GM19193 (cell line): ENCODE results near the gene SUMO3.

Source experiments
- POLR2A ChIP-seq: IDR thresholded peaks from 4 replicates; pipeline ENCODE4 v1.6.1; 2011; ENCODE audit not compliant: insufficient read depth, insufficient read length; ENCODE audit errors: extremely low read depth

SUMO3 gene

DNA sequence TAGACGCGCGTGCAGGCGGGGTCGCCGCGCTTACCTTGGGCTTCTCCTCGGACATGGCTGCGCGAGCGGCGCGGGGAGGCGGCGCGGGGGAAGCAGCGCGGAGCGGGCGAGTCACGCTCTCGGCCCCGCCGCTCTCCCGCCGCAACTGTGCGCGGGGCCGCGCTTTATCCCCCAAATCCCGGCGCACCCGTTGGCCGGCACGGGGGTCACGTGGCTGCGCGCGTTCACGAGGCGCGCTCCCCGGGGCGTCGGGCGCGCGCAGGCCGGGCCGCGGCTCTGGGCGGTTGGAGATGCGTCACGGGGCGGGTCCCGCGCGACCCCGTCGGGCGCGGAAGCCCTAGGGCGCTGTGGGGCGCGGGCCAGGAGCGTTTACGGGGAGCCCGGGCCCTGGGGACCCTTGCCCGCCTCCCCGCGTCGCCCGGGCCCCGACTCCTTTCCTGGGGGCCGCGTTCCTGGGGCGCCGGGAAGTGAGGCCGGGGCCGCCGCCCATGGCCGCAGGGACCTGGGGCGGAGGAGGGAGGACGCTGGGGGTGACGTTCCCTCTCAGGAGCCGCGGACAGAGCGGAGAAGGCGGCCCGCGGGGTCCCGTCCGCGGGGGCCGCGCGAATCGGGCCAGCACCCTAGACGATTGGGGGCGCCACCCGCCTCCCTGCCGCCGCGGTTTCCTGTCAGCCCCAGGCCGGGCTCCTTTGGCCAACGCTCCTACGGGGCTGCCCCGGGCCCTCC lies at the start of gene SUMO3:
Gene SUMO3 (minus strand): TSS at position 149 of the 726 bp plus-strand sequence. CDS start 94 bp downstream, at position 55.
- peak; percentile 73 for TF ChIP-seq POLR2A

DNA sequence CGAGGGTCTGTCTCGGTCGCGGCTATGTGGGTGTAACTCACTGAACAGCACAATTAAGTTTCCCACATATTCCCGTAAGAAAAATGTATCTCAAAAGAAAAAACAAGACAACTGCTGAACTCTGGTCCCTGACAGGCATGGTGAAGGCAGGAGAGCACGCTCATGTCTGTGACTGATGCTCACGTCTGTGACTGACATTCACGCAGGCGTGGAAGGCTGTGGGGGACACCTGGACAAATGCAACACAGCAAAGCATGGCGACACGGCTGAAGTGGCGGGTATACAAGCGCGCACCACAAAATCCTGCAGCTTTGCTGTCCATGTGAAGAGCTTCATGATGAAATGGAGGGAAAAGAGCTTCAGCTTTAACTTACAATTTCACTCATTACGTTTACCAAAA lies 49.6 kb upstream of the SUMO3 start:
- TF ChIP-seq POLR2A, result no peak

DNA sequence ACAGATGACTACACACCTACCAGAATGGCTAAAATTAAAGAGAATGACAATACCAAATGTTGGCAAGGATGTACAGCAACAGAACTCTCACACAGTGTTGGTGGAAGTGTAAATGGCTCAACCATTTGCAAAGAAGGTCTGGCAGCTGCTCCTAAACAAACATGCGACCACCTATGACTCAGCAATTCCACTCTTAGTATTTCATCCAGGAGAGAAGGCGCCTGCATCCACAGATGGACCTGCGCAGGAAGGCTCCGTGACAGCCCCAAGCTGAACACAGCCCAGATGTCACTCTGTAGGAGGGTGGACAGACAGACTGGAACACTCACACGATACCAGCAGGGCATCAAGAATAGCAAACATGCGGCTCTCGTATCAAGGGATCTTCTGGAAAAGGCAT lies 48.9 kb upstream of the SUMO3 start:
- TF ChIP-seq POLR2A, result no peak

DNA sequence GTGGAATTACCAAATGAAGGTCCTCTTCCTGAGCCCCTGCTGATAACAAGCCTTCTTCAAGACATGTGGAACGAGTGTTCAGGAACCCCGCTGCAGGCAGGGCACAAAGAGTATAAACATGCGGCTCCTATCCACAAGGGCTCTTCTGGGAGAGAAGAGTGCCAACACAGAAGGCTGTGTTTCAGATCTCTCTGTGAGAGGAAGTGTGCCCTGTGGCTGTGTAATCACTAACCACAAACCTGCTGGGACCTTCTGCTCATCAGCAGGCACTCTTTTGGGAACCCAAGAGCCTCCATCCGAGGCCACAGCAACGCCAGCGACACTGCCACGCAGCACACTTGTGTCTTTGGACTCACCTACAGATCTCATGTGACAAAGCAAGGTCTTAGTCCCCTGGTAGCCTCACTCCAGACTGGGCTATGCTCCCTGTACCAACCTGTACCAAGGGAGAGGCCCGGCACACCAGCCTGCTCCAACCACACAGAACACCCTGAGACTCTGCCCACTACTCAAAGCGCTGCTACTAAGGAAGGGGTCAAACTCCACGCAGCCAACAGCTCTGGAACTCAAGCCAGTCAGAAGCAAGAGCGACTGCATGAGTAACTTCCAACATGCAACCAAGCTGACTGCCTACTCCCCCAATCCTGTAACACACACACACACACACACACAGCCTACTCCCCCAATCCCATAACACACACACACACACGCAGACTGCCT lies 47.9 kb upstream of the SUMO3 start:
- no peak for TF ChIP-seq POLR2A

DNA sequence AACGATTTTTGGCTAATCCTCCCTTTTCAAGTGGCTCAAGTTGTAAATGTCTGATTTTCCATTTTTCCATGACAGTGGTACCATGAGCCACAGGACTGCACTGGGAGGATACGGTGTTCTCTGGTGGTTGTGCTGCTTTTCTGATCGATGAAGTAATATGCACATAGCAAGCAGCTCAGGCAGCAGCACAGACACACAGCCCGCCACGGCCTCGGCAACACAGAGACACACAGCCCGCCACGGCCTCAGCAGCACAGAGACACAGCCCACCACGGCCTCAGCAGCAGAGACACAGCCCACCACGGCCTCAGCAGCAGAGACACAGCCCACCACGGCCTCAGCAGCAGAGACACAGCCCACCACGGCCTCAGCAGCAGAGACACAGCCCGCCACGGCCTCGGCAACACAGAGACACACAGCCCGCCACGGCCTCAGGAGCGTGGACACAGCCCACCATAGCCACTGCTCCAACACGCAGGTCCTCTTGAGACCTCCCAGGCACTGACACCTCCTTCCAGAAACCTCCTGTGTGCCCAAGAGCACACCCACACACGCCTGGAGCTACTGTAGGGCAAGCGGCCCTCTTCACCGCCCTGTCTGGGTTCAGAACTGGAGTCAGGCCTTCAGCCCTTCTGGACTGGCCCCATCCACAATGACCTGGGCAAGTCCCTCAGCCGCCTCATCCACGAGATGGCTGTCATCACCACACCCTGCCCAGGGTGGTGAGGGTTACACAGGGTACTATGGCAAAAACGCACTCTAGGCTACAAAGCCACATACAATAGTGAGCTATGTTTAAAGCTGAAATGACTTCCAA lies 45.2 kb upstream of the SUMO3 start:
- no peak for TF ChIP-seq POLR2A

DNA sequence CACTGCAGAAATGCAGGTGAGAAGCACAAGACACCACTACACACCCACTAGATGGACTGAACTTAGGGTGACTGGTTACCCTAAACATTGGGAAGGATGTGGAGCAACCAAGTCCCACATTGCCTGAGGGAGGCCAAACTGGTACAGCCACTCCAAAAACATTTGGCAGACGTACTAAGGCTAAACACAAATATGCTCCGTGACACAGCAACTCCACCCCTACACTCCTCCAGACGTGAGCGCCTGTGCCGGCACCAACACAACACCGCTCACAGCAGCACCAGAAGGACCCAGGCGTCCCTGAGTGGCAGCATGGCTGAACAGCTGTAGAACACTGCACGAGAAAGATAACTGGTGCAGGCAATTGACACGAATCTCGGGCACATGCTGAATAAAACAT lies 40.9 kb upstream of the SUMO3 start:
- TF ChIP-seq POLR2A, result no peak

DNA sequence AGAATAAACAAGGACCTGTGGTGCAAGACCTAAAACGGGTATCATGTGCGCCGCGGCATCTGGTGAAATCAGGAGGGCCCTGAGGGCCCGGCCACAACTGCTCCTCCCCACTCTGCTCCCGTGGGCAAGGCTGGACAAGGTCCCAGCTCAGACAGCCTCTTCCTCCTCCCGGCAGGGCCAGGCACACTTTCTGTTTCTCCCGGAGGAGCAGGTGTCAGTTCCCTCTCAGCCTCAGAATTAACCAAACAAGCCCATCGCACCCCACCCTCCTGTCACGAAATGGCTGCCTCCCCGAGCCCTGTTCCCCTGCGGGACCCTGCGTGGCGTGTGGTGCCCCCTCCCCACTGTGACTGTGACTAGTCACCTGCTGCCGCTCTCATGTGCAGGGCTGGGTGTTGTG lies 40.4 kb upstream of the SUMO3 start:
- no peak for TF ChIP-seq POLR2A

DNA sequence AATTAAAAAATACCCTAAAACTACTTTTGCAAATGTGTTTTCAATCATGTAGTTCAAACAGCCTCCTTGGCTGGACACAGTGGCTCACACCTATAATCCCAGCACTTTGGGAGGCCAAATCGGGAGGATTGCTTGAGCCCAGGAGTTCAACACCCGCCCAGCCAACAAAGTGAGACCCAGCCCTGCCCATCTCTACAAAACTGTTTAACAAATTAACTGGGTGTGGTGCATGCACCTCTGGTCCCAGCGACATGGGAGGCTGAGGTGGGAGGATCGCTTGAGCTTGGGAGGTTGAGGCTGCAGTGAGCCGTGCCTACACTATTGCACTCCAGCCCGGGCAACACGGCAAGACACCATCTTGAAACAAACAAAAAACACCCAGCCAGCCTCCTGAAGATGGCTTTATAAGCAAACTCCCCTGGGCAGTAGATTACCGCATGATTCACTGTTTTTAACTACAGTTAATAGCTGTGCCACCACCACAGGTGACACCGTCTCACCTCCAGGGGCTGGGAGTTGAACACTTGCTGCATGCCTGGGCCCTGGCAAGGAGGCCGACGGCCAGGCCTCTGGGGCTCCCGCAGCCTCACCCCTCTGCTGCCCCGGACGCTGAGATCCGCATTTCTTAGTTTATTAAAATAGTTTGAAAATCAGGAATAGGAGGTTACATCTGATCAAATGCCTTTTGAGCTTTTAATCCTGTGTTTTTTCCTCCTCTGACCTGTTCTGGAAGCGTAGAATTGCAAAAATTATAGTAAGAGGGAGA lies 39.4 kb upstream of the SUMO3 start:
- no peak for TF ChIP-seq POLR2A

DNA sequence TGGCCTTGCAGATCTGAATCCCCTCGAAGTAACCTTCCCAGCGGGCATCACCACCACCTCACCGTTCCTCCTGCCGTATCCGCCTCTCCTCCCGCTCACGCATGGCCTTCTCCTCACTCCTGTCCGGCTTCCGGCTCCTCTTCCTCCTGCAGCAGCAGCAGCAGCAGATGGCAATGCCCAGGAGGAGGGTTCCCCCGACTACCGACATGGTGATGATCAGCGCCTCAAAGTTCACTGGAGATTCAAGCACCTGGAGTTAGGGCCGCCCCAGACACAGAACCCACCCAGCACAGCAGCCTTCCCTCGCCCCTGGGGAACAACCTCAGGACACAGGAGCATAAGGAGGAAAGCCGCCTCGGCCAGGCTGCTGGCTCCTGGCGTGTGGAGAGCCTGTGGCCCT lies 38.3 kb upstream of the SUMO3 start:
- TF ChIP-seq POLR2A, result no peak

DNA sequence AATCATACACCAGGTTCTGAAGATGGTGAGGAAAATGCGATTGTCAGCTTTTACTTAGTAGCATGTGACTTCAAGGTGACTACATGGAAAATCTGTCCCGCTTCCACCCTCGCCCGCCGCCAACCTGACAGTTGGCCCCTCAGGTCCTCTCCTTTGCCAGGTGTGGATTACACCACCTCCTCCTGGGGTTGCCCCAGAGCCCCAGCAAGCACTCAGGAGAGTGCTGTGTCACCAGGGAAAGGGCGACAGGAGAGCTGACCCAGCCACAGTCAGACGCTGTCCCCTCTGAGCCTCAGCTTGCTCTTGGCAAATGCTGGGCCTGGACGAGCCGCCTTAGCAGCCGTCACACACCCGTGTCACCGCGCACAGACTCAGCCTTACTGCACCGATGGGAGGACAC lies 37.7 kb upstream of the SUMO3 start:
- no peak for TF ChIP-seq POLR2A

DNA sequence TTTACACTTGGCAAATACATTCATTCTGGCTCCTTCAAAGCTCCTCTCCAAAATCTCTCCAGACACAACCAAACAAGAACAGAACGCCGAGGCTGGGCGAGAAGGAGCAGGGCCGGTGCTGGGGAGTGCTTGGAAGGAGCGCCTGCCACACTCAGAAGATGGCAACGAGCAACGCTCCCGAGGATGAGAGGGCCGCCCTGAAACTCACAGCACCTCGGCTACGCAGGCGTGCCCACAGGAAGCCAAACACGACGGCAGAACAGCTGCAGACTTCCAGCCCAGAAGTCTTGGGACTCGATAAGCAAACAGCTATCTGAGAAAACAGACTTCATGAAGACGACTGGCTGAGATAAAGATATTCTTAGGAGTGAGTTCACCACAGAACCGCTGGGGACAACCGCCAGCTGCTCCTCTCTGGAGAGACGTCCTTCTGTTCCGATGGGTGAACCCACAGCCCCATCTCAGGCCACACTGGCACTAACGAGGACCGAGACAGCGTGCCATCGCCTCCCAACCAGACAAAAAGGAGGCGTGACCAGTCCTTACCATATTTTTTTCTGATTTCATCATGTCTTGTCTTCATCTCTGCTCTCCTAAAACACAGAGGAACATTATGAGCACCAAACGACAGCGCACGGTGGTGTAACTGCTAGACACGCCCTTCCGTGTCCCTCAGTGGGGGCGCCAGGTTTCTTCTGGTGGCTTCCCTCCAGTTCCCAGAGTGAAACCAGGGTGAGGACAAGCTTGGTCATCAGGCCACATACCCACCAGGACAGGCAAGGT lies 37.0 kb upstream of the SUMO3 start:
- no peak for TF ChIP-seq POLR2A

DNA sequence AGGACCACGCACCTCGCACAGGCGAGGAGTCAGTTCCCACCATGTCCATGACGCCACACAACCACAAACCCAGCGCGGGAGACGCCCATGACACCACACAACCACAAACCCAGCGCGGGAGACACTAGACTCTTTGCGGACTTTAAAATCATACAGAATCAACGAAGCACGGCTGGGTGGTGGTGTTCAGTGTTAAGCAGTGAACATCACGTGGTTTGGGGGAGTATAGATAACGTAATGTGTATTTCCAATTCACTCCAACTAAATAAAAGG lies 36.5 kb upstream of the SUMO3 start:
- no peak for TF ChIP-seq POLR2A

DNA sequence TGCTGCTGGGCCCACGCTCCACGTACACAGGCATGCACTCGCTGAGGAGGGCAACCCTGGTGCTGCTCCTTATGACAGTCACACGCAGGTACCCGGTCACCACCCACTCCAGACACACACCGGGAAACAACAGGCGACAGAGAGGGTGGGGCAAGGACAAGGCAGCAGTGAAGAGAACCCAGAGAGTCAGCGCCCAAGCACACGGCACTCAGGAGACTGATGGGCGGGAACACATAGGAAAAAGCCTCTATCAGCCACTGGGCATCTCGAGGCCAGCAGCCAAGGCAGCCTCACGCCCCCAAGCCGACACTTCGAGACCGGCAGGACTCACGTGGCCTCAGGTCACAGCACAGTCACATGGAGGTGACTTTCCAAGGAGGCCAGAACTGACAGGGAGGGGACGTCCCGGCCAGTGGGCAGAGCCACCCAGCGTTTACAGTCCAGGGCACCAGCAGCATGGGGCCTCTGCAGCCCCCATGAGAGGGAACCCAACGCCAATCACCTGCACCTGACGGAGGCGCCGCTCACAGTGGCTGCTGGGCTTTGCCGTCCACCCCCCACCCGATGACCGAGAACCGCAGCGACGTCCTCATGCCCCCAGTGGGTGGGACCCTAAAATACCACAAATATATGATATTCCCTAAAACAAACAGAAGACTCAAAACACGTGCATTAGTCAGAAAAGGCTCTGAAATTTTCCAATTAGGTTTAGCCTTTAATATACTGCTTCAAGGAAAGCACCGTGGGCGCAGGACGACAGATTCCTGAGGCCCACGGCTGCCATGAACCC lies 35.9 kb upstream of the SUMO3 start:
- TF ChIP-seq POLR2A, result no peak
